HepG2 (cell line): Measurements from ENCODE around the gene TMCC2. TPM values are rescaled to one million over a fixed set of nuclear protein-coding genes. Genes with fewer than 3 reads are reported as not detected.

Experiments
- ATAC-seq: fragments of 200-7000 bp; cut with Tn5 transposase; 3 replicates; pipeline ENCODE4 v1.9.1; 2020; ENCODE audit warnings: mild to moderate bottlenecking, moderate library complexity
- BruUV-seq: library from RNA; stranded (reverse); fragments of 400-500 nt; replicated peaks from 2 replicates; lab custom pipeline; 2021; lab: Mats Ljungman, UMichigan
- CTCF ChIA-PET: fragments of 300-600 bp; formaldehyde crosslinking; extraction: SDS; loops from one replicate; lab custom pipeline; 2021; ENCODE audit warnings: low total read pairs, inconsistent platforms, low intra/inter-chr PET ratio; lab: Yijun Ruan, JAX
- POLR2A ChIA-PET: fragments of 350-600 bp; sonication (Branson Sonifier 250); formaldehyde crosslinking; loops from one replicate; lab custom pipeline; 2020; ENCODE audit warnings: antibody characterized with exemption, inconsistent platforms; lab: Yijun Ruan, JAX
- DNase-seq: peaks from one replicate; pipeline ENCODE4 v3.0.0-alpha.2; 2015; ENCODE audit warnings: low spot score
- FAIRE-seq: peaks from 3 replicates; lab custom pipeline; 2011; peaks lifted over from hg19 to GRCh38; lab: Jason Lieb, UNC
- H2AFZ ChIP-seq: one replicate; pipeline ENCODE4 v1.6.1; 2011; ENCODE audit warnings: low read length, inconsistent platforms
- H3K27ac ChIP-seq: fragments of 300-600 bp; 3 replicates; pipeline ENCODE4 v1.8.0; 2011; ENCODE audit warnings: mixed run types, mild to moderate bottlenecking, mixed read lengths, low read length, inconsistent platforms; ENCODE audit not compliant: insufficient read depth; ENCODE audit errors: extremely low read length
- H3K27me3 ChIP-seq, 2 experiments: fragments of 200-600 bp in 1 of 2; 2 replicates in 1 of 2; 3 replicates in 1 of 2; pipeline versions ENCODE4 v1.6.0 to v1.8.0; 2011; ENCODE audit warnings: low read length in 2 of 2, mild to moderate bottlenecking in 2 of 2, moderate library complexity in 2 of 2, inconsistent platforms in 1 of 2; ENCODE audit not compliant: insufficient read depth in 2 of 2, control insufficient read depth in 1 of 2
- H3K36me3 ChIP-seq, 2 experiments: fragments of 200-600 bp in 1 of 2; replicated peaks in 1 of 2; 2 replicates in 1 of 2; 3 replicates in 1 of 2; pipeline versions ENCODE4 v1.5.1 to v1.8.0; 2011; ENCODE audit warnings: low read length in 2 of 2, inconsistent platforms in 1 of 2; ENCODE audit not compliant: insufficient read depth in 2 of 2, control insufficient read depth in 1 of 2
- H3K4me1 ChIP-seq: 2 replicates; pipeline ENCODE4 v1.5.1; 2012; ENCODE audit warnings: low read length, inconsistent platforms; ENCODE audit not compliant: insufficient read depth
- H3K4me2 ChIP-seq: 2 replicates; pipeline ENCODE4 v1.6.0; 2011; ENCODE audit warnings: low read depth, low read length, inconsistent platforms
- H3K4me3 ChIP-seq, 3 experiments: fragments of 200-600 bp in 1 of 3; sonication (generic), shearing (Covaris generic) in 1 of 3; replicated peaks in 1 of 3; 2 replicates each; pipeline ENCODE4 v1.5.1; 2011 to 2016; ENCODE audit warnings: low read length in 3 of 3, inconsistent platforms in 2 of 3, low read depth in 2 of 3, mild to moderate bottlenecking in 2 of 3, control low read depth in 1 of 3, mixed read lengths in 1 of 3; ENCODE audit not compliant: insufficient read depth in 1 of 3
- H3K79me2 ChIP-seq: one replicate; pipeline ENCODE4 v1.6.1; 2011; ENCODE audit warnings: low read length, inconsistent platforms; ENCODE audit not compliant: insufficient read depth
- H3K9ac ChIP-seq: 2 replicates; pipeline ENCODE4 v1.6.0; 2011; ENCODE audit warnings: mild to moderate bottlenecking, low read depth, low read length, inconsistent platforms; ENCODE audit not compliant: insufficient read depth
- H3K9me3 ChIP-seq: 2 replicates; pipeline ENCODE4 v1.5.1; 2012; ENCODE audit warnings: mild to moderate bottlenecking, low read length
- H4K20me1 ChIP-seq: 2 replicates; pipeline ENCODE4 v1.6.0; 2011; ENCODE audit warnings: inconsistent platforms, mild to moderate bottlenecking, low read length, moderate library complexity; ENCODE audit not compliant: insufficient read depth
- DR1 ChIP-seq: sonication (generic); formaldehyde crosslinking; IDR thresholded peaks from 2 replicates; pipeline ENCODE4 v1.8.0; 2021; ENCODE audit warnings: mild to moderate bottlenecking, missing genetic modification reagents, inconsistent platforms
- GFI1 ChIP-seq: sonication (generic); formaldehyde crosslinking; IDR thresholded peaks from 2 replicates; pipeline ENCODE4 v1.5.0; 2020; ENCODE audit warnings: missing genetic modification reagents, mild to moderate bottlenecking, borderline replicate concordance
- GLI4 ChIP-seq: sonication (generic); formaldehyde crosslinking; IDR thresholded peaks from 2 replicates; pipeline ENCODE4 v1.5.1; 2020; ENCODE audit warnings: missing genetic modification reagents, mild to moderate bottlenecking, moderate library complexity, borderline replicate concordance
- KDM4B ChIP-seq: sonication (generic); formaldehyde crosslinking; IDR thresholded peaks from 2 replicates; pipeline ENCODE4 v1.4.0; 2020; ENCODE audit warnings: missing genetic modification reagents
- MBNL3 ChIP-seq: fragments of 250-450 bp; sonication (Bioruptor Pico); conservative IDR thresholded peaks from 2 replicates; pipeline ENCODE4 v1.8.0; 2022; ENCODE audit warnings: mild to moderate bottlenecking, inconsistent platforms
- NFAT5 ChIP-seq: sonication (generic); formaldehyde crosslinking; IDR thresholded peaks from 2 replicates; pipeline ENCODE4 v1.4.0; 2020; ENCODE audit warnings: missing genetic modification reagents
- PHF5A ChIP-seq: IDR thresholded peaks from one replicate; pipeline ENCODE4 v1.6.1; 2018; ENCODE audit warnings: low read depth, missing genetic modification reagents; ENCODE audit not compliant: unreplicated experiment
- SIN3B ChIP-seq: fragments of 150-350 bp; IDR thresholded peaks from 2 replicates; pipeline ENCODE4 v1.6.1; 2014; ENCODE audit warnings: low read length
- ZKSCAN8 ChIP-seq: IDR thresholded peaks from 2 replicates; pipeline ENCODE4 v1.6.1; 2016; ENCODE audit warnings: borderline replicate concordance, missing genetic modification reagents, missing compliant biosample characterization
- ZNF10 ChIP-seq: sonication (generic); formaldehyde crosslinking; IDR thresholded peaks from 2 replicates; pipeline ENCODE4 v1.4.0; 2020; ENCODE audit warnings: mild to moderate bottlenecking, low read depth, missing genetic modification reagents, borderline replicate concordance
- ZNF253 ChIP-seq: sonication (generic); formaldehyde crosslinking; IDR thresholded peaks from 2 replicates; pipeline ENCODE4 v1.8.0; 2022; ENCODE audit warnings: mild to moderate bottlenecking, missing genetic modification reagents, borderline replicate concordance
- WGBS: methylation state at CpG from one replicate; pipeline ENCODE4 v1.1.6; 2017; ENCODE audit warnings: low lambda C conversion rate; 5-methylcytosine and 5-hydroxymethylcytosine counted together
- in situ Hi-C: cut with HindIII; loops from 2 replicates; pipeline ENCODE4 v1.10.0; 2017; ENCODE audit warnings: low pct_unique_long_range_greater_than_20kb; ENCODE audit not compliant: extremely low pct_ligation_motif_present
- intact Hi-C: fragments of 100-400 bp; cut with micrococcal nuclease; formaldehyde crosslinking; loops from one replicate; pipeline ENCODE4 v1.10.0; 2022; ENCODE audit not compliant: unreplicated experiment
- polyA plus RNA-seq, 8 experiments: library from polyadenylated mRNA; depleted of rRNA in 3 of 8; stranded (reverse) in 7 of 8; unstranded in 1 of 8; fragments of >200 nt; fragmentation: Illumina TruSeq in 4 of 8; extraction: Trizol in 4 of 8; gene quantifications; 2 replicates each; pipeline versions ENCODE4 v1.2.1 to v1.2.3, GENCODE V29; 2011 to 2016; ENCODE audit warnings: low read depth in 4 of 8, missing spikeins in 1 of 8, mixed read lengths in 1 of 8; ENCODE audit not compliant: insufficient read depth in 1 of 8
- total RNA-seq, 5 experiments: library from RNA; depleted of rRNA; stranded (reverse); fragments of >200 nt; fragmentation: Illumina TruSeq; extraction: Trizol; gene quantifications; 2 replicates each; pipeline ENCODE4 v1.2.3, GENCODE V29; 2016; ENCODE audit warnings: low read depth in 1 of 5
- TF ChIP-seq, protein P1 (sequence below): sonication (generic); formaldehyde crosslinking; IDR thresholded peaks from 2 replicates; pipeline ENCODE4 v1.4.0; 2020; ENCODE audit warnings: mild to moderate bottlenecking, low read depth, missing genetic modification reagents

The TMCC2 gene
- total and polyA plus RNA-seq, 2 of the 13 experiments (the other 11 are each of a cell fraction or from before 2014, with no cell fraction given) = 0.12 to 0.24 TPM

- Histone ChIP-seq H3K4me3 (no peak overlapping the region), H3K27me3 (peaks cover 5 to 56% of the 10 kb centered on the region in 2 experiments), H3K79me2 (no peaks in the 10 kb centered on the region), H3K9me3 (no peaks in the 10 kb centered on the region), H3K4me1 (peaks cover 11% of the 10 kb centered on the region), H3K36me3 (no peaks in the 10 kb centered on the region), H3K9ac (no peak overlapping the region), H4K20me1 (no peaks in the 10 kb centered on the region), H3K4me2 (no peak overlapping the region), H2AFZ (no peak overlapping the region), H3K27ac (no peak overlapping the region)
- POLR2A ChIA-PET = no interaction called here
- no peak for TF ChIP-seq GFI1
- TF ChIP-seq NFAT5 = no peak
- TF ChIP-seq DR1 = no peak
- no peak for TF ChIP-seq ZKSCAN8
- no peak for TF ChIP-seq PHF5A (CRISPR knock-in tag)
- TF ChIP-seq MBNL3 (CRISPR knock-in tag) = no peak
- TF ChIP-seq ZNF10 = no peak
- TF ChIP-seq, protein P1, sequence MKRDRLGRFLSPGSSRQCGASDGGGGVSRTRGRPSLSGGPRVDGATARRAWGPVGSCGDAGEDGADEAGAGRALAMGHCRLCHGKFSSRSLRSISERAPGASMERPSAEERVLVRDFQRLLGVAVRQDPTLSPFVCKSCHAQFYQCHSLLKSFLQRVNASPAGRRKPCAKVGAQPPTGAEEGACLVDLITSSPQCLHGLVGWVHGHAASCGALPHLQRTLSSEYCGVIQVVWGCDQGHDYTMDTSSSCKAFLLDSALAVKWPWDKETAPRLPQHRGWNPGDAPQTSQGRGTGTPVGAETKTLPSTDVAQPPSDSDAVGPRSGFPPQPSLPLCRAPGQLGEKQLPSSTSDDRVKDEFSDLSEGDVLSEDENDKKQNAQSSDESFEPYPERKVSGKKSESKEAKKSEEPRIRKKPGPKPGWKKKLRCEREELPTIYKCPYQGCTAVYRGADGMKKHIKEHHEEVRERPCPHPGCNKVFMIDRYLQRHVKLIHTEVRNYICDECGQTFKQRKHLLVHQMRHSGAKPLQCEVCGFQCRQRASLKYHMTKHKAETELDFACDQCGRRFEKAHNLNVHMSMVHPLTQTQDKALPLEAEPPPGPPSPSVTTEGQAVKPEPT (CRISPR knock-in tag) = no peak
- no peak for TF ChIP-seq GLI4
- TF ChIP-seq SIN3B = no peak
- TF ChIP-seq KDM4B (CRISPR knock-in tag) = no peak
- TF ChIP-seq ZNF253 (CRISPR knock-in tag) = no peak
- BruUV-seq = no TSS peak
- in situ Hi-C loops = no loop called here
- CTCF ChIA-PET = no interaction called here
- intact Hi-C loops = no loop called here
- 20% methylated on average over 6 of the region's 11 CpGs for WGBS
- FAIRE-seq = no peak
- peak; percentile 56 for ATAC-seq
- no peak for DNase-seq
Measured at GRCh38 chr1:205248793-205249601, 21.3 kb downstream of the TMCC2 start.
